Ishikawa (cell line): ENCODE data around the gene REG3A.

Source experiments
- CEBPB ChIP-seq: IDR thresholded peaks from 2 replicates; pipeline ENCODE4 v1.6.1; 2012
- CREB1 ChIP-seq: IDR thresholded peaks from 2 replicates; pipeline ENCODE4 v1.6.1; 2012; ENCODE audit warnings: low read depth
- EGR1 ChIP-seq: IDR thresholded peaks from 2 replicates; pipeline ENCODE4 v1.6.1; 2012
- EP300 ChIP-seq: IDR thresholded peaks from 2 replicates; pipeline ENCODE4 v1.6.1; 2012; ENCODE audit warnings: borderline replicate concordance
- FOXM1 ChIP-seq: IDR thresholded peaks from 2 replicates; pipeline ENCODE4 v1.6.1; 2012; ENCODE audit warnings: low read depth, borderline replicate concordance
- NFIC ChIP-seq: IDR thresholded peaks from 2 replicates; pipeline ENCODE4 v1.6.1; 2012
- RAD21 ChIP-seq: IDR thresholded peaks from 2 replicates; pipeline ENCODE4 v1.6.1; 2012; ENCODE audit warnings: low read depth
- TAF1 ChIP-seq: IDR thresholded peaks from 2 replicates; pipeline ENCODE4 v1.6.1; 2012; ENCODE audit warnings: low read depth, mild to moderate bottlenecking
- TCF12 ChIP-seq: IDR thresholded peaks from 2 replicates; pipeline ENCODE4 v1.6.1; 2012; ENCODE audit warnings: low read depth
- TEAD4 ChIP-seq: IDR thresholded peaks from 2 replicates; pipeline ENCODE4 v1.6.1; 2012
- YY1 ChIP-seq: IDR thresholded peaks from 2 replicates; pipeline ENCODE4 v1.6.1; 2012; ENCODE audit warnings: low read depth
- ZBTB7A ChIP-seq: IDR thresholded peaks from 2 replicates; pipeline ENCODE4 v1.6.1; 2012; ENCODE audit warnings: low read depth
- TF ChIP-seq, protein P1 (sequence below): IDR thresholded peaks from 2 replicates; pipeline ENCODE4 v1.6.1; 2012; ENCODE audit warnings: low read depth, mild to moderate bottlenecking
- TF ChIP-seq, protein P2 (sequence below): IDR thresholded peaks from 2 replicates; pipeline ENCODE4 v1.6.1; 2012
- TF ChIP-seq, protein P3 (sequence below): IDR thresholded peaks from 2 replicates; pipeline ENCODE4 v1.6.1; 2012

REG3A gene

DNA sequence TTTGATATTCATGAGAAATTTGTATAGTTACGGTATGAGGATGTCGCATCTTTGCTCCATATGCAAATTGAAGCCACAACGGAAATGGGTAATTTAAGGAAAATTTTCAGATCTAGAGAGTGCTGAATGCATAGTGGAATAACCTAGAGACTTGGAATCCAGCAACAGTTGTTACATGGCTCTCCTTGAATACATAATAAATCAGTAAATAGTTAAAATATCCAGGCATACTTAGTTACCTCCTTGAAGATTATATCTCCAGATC is 33.9 kb downstream of the REG3A start:
- TF ChIP-seq EGR1 (no peak), TAF1 (no peak), YY1 (no peak), RAD21 (no peak), TEAD4 (no peak), NFIC (no peak)
- TF ChIP-seq, protein P1, sequence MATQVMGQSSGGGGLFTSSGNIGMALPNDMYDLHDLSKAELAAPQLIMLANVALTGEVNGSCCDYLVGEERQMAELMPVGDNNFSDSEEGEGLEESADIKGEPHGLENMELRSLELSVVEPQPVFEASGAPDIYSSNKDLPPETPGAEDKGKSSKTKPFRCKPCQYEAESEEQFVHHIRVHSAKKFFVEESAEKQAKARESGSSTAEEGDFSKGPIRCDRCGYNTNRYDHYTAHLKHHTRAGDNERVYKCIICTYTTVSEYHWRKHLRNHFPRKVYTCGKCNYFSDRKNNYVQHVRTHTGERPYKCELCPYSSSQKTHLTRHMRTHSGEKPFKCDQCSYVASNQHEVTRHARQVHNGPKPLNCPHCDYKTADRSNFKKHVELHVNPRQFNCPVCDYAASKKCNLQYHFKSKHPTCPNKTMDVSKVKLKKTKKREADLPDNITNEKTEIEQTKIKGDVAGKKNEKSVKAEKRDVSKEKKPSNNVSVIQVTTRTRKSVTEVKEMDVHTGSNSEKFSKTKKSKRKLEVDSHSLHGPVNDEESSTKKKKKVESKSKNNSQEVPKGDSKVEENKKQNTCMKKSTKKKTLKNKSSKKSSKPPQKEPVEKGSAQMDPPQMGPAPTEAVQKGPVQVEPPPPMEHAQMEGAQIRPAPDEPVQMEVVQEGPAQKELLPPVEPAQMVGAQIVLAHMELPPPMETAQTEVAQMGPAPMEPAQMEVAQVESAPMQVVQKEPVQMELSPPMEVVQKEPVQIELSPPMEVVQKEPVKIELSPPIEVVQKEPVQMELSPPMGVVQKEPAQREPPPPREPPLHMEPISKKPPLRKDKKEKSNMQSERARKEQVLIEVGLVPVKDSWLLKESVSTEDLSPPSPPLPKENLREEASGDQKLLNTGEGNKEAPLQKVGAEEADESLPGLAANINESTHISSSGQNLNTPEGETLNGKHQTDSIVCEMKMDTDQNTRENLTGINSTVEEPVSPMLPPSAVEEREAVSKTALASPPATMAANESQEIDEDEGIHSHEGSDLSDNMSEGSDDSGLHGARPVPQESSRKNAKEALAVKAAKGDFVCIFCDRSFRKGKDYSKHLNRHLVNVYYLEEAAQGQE = no peak

DNA sequence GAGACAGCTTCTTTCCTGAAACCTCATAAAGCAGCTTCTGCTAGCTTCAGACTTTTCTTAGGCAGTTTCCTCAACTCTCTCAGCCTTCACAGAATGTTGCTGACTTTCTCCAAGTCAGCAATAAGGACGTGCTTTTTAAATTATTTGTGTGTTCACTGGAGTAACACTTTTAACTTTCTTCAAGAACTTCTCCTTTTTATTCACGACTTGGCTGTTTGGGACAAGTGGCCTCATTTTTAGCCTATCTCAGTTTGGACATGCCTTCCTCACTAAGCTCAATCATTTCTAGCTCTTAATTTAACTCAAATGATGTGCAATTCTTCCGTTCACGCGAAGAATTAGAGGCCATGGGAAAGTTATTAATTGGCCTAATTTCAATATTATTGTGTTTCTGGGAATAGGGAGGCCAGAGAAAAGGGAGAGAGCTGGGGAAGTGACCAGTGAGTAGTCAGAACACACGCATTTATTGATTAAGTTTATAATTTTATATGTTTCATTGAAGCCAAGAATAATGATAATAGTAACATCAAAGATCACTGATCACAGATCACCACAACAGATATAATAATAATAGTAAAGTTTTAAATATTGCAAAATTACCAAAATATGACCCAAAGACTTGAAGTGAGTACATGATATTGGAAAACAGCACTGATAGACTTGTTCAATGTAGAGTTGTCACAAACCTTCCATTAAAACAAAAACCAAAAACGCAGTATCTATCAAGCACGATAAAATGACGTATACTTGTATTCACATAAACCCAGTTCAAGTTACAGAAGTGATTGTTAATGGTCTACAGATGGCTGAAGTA is 34.4 kb downstream of the REG3A start:
- TF ChIP-seq FOXM1 (no peak), TEAD4 (no peak), YY1 (no peak), EGR1 (no peak), ZBTB7A (no peak)

DNA sequence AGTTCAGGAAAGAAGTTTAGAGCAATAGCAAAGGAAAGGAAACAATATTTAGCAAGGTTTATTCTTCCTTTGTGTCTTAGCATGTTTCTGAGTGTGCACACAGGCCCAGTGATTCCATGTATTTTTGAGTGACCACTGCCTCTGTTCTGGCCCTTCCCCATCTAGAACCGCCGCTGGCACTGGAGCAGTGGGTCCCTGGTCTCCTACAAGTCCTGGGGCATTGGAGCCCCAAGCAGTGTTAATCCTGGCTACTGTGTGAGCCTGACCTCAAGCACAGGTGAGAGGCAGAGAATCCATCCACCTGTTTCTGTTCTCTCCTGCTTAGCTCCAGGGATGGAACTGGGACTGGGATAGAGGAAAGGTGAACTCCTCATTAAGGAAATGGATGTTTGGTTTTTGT is 36.9 kb downstream of the REG3A start:
- TF ChIP-seq FOXM1 (no peak), TEAD4 (no peak), NFIC (no peak), TCF12 (no peak), CREB1 (no peak), CEBPB (no peak)
- TF ChIP-seq, protein P2, sequence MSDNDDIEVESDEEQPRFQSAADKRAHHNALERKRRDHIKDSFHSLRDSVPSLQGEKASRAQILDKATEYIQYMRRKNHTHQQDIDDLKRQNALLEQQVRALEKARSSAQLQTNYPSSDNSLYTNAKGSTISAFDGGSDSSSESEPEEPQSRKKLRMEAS = no peak

DNA sequence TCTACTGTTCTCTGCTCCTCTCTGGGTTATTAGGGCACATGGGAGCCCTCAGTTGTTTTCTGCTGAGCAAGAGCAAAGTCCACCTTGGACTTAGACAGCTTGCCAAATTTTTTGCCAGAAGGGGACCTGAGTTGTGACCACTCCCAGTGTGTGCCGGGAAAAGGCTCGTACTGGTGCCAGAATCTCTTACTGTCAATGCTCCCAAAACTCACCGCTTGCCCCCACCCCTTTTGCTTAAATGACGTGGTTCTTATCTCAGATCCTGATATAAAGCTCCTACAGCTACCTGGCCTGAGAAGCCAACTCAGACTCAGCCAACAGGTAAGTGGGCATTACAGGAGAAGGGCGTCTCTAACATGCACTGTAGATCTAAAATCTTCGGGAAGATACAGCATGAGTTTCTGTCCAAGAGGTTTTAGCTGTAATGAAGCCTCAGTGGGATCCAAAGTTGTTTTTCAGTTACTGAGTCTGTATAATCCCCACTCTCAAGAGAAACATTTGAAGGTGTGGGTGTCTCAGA is 39.3 kb downstream of the REG3A start, which contains the start of gene REG1A:
Gene REG1A (plus strand): TSS at position 295 of the 520 bp plus-strand sequence. CDS start 374 bp downstream, outside the sequence.
- TF ChIP-seq FOXM1 (no peak), EP300 (no peak), TEAD4 (no peak), CEBPB (no peak), ZBTB7A (no peak), YY1 (no peak), TAF1 (no peak), CREB1 (no peak), RAD21 (no peak), EGR1 (no peak), TCF12 (no peak), NFIC (no peak)
- TF ChIP-seq, protein P1 = no peak
- TF ChIP-seq, protein P3, sequence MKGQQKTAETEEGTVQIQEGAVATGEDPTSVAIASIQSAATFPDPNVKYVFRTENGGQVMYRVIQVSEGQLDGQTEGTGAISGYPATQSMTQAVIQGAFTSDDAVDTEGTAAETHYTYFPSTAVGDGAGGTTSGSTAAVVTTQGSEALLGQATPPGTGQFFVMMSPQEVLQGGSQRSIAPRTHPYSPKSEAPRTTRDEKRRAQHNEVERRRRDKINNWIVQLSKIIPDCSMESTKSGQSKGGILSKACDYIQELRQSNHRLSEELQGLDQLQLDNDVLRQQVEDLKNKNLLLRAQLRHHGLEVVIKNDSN = no peak
- TF ChIP-seq, protein P2 = no peak

DNA sequence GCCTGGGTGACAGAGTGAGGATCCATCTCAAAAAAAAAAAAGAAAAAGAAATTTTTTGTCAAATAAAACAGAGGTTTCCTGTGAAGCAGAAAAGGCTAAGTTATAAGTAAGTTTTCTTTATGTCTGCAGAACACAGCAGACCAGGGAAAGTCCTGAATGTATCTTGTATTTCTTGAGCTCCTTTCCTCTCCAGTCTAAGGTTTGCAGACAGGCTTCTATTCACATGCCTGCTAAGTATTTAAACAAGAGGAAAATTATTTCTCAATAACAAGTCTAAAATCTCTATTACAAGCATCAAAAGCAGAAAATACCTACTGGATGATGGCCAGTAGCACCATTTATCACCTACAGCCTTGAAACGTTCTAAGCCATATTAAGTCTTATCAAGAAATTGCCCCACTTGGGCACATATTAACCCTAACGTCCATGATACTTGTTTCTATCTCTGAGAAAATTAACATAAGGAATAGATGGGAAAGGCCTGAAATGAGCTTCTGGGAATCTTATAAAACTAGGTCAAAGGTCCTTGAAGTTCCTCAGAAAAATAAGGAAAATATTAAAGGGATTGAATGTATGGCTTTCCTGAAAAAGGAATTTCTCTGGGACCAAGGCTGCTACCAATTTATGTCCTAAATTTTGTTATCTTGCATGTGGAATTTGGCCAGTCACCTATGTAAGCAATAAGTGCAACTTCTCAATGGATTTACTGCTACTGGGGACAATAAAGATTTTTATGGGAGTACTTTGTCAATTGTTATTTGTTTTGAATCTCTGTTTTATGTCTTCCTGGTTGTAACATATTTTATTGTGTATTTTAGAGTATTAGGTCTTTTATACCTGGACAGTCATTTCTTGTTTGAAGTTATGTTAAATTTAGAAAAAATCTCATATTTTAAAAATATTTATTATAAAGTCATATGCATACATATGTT is 42.3 kb downstream of the REG3A start:
- TF ChIP-seq TCF12 (no peak), EP300 (no peak), TEAD4 (no peak), NFIC (no peak), YY1 (no peak), CEBPB (no peak), TAF1 (no peak), ZBTB7A (no peak), RAD21 (no peak)
- TF ChIP-seq, protein P2 = no peak
- TF ChIP-seq, protein P1 = no peak
- TF ChIP-seq, protein P3 = no peak
